T-helper 9 cell (primary cell): ENCODE measurements around the gene KRT34.

Experiments used
- DNase-seq: peaks from one replicate; pipeline ENCODE4 v3.0.0-alpha.2; 2020

Gene KRT34

GRCh38 chr17:41329279-41329948 is 52.7 kb downstream of the KRT34 start:
- no peak for DNase-seq

GRCh38 chr17:41328207-41328606 is 53.9 kb downstream of the KRT34 start:
- DNase-seq: no peak
